Renal cortex interstitium (tissue), 11 donors: Measurements from ENCODE around the gene DPH6. TPM values are rescaled to one million over a fixed set of nuclear protein-coding genes. Genes with fewer than 3 reads are reported as not detected.

Experiments used
- DNase-seq, 11 donors: peaks; one replicate each; pipeline ENCODE4 v3.0.0-alpha.2; 2013; ENCODE audit warnings: low read depth in 9 of 11, low spot score in 4 of 11; ENCODE audit errors: extremely low read depth in 1 of 11
- polyA plus RNA-seq, 3 donors: library from polyadenylated mRNA; unstranded; fragments of 120-200 nt; gene quantifications; one replicate each; pipeline ENCODE4 v1.2.1, GENCODE V29; 2013; ENCODE audit not compliant: insufficient read length in 3 of 3

DPH6 gene
- polyA plus RNA-seq, 3 donors: 15.7 to 19.8 (median 18.9) TPM

DNA sequence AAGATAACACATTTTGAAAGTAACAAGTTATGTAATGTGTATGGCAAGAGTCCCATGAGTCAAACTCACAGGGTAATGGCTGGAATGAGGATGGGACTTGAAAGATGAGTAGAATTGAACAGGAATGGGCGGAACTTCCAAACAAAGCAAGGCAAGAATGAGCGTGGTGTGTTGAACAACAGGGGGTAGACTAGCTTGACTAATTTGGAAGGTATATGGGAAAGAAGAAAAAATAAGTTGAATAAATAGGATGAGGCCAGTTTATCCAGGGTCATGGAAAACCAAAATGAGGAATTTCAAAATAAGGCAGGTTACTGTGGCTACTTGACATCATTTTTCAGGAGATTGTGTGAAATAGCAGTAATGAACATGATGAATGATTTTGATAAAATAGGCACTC lies 2.5 kb upstream of the DPH6 start:
- DNase-seq: no peak

DNA sequence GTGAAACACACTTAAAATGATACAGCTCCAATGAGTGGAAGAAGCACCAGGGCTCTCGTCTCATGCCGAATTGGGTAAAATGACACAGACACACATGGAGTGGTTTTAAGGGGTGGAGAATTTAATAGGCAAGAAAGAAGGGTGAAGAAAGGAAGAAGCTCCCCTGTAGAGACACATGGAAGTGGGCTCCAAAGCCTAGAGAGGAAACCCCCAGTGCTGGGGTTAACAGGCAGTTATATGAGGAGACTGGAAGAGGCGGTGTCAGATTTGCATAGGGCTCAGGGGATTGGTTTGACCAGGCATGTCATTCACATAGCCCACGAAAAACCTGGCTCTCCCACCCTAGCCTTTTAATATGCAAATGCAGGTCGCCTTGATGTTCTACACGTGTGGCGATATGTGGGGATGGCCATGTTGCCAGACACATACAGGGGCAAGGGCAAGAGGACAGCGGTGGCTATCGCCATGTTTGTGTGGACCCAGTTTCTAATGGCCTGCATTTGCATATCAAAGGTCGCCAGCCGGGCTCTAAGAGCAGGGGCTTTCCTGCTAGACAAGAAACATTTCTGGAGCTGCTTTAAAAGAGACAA lies 1.9 kb upstream of the DPH6 start:
- DNase-seq: no peak

DNA sequence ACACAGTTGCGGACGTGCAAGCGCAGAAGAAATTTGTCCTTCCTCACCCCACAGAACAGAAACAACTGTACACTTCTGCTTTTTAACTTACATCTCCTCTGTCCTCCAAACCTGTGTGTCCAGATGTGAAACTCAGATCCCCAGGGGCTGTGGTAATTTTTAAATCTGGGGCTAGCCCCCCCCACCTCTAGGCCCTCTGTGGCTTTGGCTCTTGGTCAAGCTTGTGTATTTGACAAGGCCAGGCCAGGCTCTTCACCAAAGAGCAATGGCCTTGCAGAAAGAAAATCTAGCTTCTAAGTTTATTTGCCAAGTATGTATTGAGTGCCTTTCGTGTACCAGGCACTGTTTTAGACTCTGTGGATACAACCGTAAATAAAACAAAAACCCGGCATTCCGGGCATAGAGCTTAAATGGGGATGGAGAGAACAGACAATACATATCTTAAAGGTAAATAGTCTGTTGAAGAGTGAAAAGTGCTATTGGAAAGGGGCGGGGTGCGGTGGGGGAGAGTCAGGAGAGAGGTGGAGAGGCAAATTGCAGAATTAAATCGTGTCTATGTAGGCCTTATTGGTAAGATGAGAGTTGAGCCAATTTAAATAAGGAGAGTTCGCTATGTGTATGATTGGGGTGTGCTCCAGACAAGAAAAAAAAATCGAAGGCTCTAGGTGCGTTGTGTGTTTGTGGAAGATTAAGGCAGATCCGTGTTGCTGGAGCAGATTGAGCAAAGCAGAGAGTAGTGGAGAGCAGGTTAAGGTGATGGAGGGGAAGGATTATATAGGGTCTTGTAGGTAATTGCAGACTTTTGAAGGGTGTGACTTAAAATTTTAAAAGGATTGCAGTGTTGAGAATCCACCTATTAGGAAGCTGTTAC lies 781 bp upstream of the DPH6 start:
- DNase-seq: peak in 1 of 11 donors; percentile 9

DNA sequence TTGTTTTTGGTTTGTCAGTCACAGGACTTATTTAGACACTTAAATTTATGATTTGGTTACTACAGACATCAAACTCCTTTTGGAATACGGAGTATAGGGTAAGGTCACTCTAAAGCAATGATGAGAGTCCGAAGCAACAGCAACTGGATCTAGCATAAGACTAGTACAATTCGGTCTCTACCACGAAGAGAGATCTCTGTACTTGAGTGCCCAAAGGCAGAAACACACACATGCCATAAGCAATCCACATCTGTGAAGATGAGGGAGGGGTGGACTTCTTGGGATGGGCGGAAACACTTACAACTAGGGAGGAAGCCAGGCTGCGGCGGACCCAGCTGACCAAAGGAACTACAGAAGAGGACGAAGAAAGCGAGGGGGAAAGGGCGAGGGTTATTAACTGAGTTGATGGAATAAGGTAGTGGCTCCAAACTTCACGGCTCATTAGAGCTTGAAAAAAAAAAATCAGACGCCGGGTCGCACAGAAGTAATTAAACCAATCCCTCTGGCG lies 595 bp downstream of the DPH6 start:
- DNase-seq: peak in 5 of 11 donors; percentile 41 to 74 (median 59)

DNA sequence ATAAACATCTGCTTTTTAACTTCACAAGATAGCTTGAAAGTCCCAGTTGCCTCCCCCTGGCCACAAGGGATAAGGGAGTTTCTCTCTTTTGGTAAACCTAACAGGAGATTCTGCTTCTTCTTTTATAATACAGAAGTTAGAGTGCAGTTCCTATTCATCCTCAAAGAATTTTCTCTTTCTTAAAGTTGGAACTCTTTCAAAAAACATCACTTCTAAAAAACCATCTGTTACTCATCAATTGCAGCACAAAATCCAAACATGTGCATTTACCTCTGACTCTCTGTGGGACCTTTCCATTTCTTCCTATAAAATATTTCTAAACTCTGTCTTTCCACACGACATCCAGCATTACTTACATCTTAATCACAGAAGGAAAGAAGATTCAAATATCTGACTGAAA lies 5.1 kb downstream of the DPH6 start:
- no peak for DNase-seq

DNA sequence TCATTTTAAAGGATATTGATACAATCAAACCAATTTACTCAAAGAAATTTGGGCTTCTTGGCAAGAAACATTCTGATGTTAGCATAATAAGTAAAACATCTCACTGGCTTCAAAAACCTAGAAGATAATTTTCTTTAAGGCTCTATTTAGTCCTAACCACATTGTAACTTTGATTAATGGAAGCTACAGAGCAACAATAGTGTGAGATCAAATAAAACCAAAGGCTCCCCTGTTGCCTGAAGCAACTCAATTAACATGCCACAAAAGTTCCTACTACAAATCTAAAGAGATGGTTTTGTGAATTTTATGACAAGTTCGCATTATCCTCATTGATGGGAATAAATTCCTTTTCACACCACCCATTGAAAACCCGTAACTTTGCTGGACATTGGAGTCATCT lies 5.9 kb downstream of the DPH6 start:
- DNase-seq: no peak

DNA sequence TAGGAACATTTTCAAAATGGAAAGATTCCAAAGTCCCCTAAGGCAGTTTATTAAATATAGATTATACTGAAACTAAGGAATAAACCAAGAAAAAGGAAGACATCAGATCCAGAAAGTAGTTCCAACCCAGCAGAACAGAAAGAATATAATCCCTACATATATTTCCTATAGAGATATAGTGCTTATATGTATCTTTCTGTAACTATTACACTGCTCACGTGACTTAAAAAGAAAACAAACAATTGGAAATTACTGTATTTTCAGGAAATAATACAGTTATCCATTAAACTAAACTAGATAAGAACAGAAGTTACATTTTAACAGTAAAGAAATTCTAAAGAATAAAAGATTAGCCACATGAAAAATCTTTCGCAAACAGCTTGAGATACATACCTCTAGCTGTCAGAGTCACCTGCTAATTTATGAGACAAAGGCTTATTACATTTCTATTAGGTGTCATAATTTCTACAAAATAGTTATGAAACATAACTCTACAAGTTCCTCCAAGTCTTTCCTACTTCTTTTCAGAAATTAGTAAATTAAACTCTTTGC lies 10.5 kb downstream of the DPH6 start:
- DNase-seq: no peak

DNA sequence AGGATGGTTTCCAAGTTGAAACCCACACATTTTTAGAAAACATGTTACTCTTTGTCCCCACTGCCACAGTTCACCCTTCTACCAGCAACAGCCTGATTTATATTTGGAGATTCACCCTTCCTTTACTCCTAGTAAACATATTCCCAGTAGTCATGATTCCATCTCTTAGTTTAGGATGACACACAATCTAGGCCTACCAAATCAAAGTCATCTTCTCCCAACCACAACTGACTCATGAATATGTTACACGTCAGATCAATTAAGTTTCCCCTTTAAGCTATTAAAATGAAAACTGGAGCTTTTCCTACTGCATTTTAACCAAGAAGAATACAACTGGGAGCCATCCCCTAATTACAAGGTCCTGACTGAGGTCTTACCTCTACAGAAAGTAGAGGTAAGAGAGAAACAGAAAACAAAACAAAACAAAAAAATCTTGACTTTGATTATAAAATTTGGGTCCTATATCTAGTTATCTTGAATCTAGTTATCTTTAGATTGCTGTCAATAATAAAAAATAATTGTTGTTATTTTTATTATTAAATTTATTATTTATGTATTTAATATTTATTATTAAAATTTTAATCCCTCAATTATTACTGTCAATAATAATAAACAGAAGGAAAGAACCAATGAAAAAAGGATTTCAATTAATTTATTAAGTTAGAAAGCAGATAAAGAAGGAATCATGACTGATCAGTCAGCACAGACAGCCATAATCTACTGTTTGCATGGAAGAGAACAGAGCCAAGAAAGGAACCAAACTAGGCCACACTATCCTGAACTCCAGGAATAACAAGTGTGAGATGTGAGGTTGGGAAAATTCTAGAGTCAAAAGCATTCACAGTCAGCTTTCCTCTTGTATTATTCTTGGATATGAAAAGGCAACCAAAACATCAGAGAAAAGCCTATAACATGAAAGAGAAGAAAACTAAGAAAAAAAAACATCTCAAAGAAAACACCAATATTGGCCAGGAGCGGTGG lies 12.5 kb downstream of the DPH6 start:
- DNase-seq: no peak

DNA sequence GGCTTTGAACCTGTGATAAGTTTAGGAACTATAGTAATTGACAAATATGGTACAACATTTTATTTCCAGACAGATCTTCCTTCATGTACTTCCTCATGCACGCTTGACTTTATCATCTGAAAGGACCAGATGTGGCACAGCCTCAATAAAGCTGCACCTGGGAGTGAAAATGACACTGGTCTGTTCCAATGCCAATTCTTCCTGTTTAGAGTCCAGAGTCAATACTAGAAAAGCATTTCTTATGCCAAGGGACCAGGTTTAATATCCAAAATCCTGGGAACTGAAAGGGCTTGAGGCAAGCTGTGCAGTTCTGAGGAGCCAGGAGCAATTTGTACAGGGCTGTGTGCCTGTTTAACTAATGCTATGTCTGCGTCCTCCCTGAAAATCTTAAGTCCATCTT lies 15.3 kb downstream of the DPH6 start:
- no peak for DNase-seq

DNA sequence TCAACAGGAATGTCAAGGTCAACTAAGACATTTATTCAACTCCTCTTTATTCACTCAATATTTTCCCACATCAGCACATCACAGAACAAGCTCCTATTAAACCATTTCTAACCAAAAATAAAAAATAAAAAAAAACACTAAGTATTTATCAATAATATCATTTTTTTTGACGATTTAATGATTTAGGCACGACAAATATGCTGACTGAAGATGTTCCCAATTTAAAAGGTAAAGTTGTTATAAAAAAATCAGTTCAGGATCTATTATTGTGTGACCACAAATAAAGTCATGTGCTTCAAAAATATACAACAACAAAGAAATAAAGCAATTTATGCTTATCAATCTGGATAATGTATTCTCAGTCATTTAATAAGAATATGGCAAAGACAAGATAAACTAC lies 16.2 kb downstream of the DPH6 start:
- no peak for DNase-seq

DNA sequence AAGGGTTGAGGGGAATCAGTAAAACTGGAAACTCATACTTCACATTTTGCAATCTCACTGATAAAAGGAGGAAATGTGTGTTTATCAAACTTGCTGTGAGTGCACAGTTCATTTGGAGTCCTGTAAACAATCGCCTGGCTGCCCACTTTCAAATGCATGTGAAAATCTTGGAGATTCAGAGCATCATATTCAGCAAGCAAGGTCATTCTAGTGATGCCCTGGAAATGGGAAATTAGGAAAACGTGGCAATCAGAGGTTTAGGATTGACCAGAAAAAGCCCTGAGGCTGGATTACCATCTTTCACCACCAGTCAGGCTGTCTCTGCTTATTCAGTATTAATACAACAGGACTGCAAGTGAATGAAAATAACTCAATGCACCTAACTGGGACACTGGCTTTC lies 23.9 kb downstream of the DPH6 start:
- no peak for DNase-seq

DNA sequence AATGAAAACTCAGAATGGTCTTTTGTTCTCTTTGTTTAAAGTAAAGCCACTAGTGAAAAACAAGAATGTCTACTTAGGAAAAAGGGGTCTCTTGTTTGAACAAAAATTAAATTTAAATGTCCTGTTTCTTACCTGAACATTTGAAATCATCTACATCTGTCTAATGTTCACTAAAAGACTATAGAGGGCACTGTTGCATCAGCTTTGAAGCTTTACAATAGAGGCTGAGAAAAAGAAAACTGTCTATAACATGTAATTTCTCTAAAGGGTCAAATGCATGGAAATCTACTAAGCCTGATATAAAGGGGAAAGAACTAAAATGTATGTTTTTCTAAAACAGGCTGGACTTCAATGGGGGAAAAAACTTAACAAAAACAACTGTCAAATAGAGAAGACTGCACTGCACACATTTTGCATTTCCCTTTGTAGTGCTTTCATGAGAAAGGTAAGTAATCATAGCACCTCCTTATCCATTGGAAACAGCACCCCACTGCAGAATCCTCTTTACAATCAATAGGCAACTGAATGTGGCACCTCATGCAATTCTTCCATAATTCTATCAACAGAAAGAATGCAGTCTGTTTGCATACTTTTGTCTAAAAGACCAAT lies 26.3 kb downstream of the DPH6 start:
- peak in 4 of 11 donors; percentile 64 to 82 (median 72) for DNase-seq

DNA sequence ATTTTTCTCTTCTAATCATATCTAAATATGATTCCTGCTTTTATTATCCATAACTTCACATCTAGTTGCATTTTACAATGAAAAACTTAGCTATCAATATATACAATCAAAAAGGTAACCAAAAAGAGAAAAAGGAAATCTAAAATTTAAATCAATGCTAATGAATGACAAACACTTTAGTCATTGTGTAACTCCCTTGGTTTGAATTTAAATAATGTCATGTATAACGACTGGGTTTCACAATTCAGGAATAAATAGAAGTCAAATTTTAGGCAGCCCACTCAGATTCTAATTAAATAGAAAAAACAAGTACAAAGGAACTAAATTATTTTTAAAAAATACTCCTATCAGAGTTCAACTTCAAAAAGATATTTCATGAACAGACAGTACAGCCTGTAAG lies 26.9 kb downstream of the DPH6 start:
- no peak for DNase-seq

DNA sequence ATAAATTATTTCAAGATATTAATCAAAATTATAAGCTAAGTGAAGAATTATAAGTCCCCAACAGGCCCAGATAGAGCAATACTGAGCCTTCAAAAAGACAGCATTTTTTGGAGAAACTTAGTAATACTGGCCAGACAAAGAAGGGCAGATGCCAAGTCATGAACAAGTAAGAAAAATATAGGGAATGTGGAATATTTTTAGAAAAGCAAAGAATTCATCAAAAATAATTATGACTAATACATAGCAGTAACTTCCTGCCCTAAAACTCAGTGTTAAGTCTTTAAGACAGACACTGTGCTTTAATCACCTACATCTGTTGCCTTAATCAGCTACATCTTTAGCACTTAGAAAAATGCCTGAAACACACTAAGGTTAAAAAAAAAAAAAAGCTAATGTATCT lies 31.2 kb downstream of the DPH6 start:
- no peak for DNase-seq

DNA sequence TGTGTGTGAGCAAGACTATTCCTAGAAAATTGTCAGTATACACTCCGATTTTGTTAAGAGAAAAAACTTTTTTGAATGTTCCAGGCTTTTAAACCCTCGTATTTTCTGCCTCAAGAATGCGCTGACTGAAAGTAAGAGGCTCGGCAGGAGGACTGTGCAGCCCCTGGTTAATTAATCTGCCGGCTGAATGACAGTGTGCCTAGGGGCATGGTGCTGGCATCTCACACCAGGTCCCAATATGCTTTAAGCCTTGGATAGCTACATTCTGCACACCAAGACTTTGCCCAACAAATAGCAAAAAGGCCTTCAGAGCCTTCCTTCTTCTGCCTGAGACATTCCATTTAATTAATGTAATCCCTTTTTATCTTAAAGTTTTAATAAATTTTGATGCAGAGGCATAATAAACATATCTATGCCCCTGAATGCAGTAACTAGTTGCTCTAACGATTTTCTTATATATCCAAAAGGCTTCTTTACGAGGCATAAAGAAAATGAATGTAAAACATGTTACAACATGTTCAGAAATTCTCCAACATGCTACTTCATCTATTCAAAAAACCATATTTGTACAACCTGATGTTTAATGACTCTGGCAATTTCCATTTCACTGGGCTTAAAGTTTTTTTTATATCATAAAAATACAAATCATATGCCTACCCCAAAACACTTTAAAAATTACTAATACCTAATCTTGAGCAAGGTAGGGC lies 37.9 kb downstream of the DPH6 start:
- no peak for DNase-seq

DNA sequence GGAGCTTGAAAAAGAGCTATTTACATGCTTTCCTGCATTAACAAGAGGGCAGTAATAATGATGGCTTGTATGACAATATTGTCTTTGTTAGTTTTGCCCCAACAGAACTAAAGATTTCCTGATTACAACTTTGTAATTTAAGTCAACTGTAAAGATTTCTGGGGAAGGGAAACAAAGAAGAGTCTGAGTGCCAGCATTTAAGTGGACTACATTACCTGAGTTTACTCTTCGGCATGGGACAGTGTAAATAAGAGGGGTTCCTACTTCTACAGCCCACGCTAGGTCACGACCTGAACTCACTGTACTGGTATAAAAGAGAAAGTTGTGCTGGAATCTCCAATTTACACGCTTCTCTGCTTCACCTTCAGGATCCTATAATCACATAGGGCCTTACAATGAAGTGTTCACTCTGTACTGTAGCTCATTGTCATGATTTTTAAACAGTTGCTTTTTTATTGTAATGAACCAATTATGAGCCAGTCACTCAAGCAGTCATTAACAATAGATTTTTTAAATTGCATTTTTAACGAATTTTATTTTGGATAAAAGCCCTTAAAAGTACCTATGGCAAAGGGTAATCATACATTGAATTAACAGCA lies 39.6 kb downstream of the DPH6 start:
- DNase-seq: peak in 2 of 11 donors; percentile 62 to 67

DNA sequence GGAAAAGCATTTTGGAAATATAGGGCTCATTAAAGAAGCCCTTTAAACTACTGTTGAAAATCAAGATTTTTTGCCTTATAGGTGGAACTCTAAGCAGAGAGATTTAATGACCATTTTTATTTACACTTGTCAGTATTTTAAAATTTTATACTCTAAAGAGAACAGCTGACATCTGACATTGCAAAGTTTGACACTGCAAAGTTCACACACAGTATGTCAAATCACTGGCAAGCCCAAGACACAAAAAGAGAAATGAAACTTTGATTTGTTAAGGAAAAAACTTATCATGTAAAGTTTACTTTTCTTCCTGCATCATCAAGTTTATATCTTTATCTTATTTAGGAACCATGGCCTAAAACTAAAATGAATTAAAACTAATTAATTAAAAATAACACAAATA lies 40.2 kb downstream of the DPH6 start:
- DNase-seq: peak in 4 of 11 donors; percentile 71 to 78 (median 76)

DNA sequence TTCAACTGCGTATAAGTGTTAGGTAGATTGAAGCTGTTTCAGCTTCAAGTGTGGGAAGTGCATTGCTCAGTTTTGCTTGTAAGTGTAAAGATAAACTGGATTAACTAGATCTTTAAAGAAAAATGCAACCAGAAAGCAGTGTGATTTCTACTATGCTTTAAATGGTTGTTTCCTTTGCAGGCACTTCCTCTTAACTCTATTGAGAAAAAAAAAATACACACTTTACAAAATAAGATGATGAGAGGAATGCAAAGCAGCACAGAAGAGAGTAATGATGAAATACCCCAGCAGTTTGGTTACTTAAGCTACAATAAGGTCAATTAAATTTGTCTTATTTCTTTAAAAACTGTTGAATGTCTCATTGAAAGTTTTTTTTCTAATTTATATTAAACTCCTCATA lies 40.8 kb downstream of the DPH6 start:
- no peak for DNase-seq
